Right renal cortex interstitium (tissue), 3 donors: ENCODE results near the gene CLCNKB. TPM values are rescaled to one million over a fixed set of nuclear protein-coding genes. Genes with fewer than 3 reads are reported as not detected.
"Not testable (repeated sequence)": the region's sequence is repeated elsewhere in the genome, so short reads cannot be mapped to it uniquely, and the experiment has no call there.

Source experiments
- DNase-seq, 3 donors: peaks; one replicate each; pipeline ENCODE4 v3.0.0-alpha.2; 2013; ENCODE audit warnings: low read depth in 3 of 3, low spot score in 2 of 3
- polyA plus RNA-seq, 3 donors: library from polyadenylated mRNA; unstranded; fragments of 120-200 nt; gene quantifications; one replicate each; pipeline ENCODE4 v1.2.1, GENCODE V29; 2013; ENCODE audit not compliant: insufficient read length in 3 of 3

The CLCNKB gene
- polyA plus RNA-seq, 3 donors = 41.4 to 69.9 (median 68.8) TPM

- no peak for DNase-seq
Observed at GRCh38 chr1:16014509-16015482, 28.8 kb upstream of the CLCNKB start.

GRCh38 chr1:16015491-16015890 lies 28.1 kb upstream of the CLCNKB start:
- DNase-seq = no peak

- no peak for DNase-seq
Observed at GRCh38 chr1:16015960-16016901, 27.4 kb upstream of the CLCNKB start.

- no peak for DNase-seq
Observed at GRCh38 chr1:16017076-16017460, 26.5 kb upstream of the CLCNKB start.

- DNase-seq = peak in 1 of 3 donors; percentile 32
Observed at GRCh38 chr1:16017461-16018303, 25.9 kb upstream of the CLCNKB start, which contains the start of gene HSPB7. HSPB7 (minus strand) TSS chr1:16018043; CDS start chr1:16017963, 80 bp downstream.

GRCh38 chr1:16018308-16018707 lies 25.3 kb upstream of the CLCNKB start:
- no peak for DNase-seq

GRCh38 chr1:16018749-16019643 lies 24.6 kb upstream of the CLCNKB start:
- DNase-seq = no peak

GRCh38 chr1:16019644-16020277 lies 23.8 kb upstream of the CLCNKB start:
- no peak for DNase-seq

- no peak for DNase-seq
Observed at GRCh38 chr1:16020325-16020724, 23.3 kb upstream of the CLCNKB start.

- not testable (repeated sequence) for DNase-seq
Observed at GRCh38 chr1:16020878-16021277, 22.7 kb upstream of the CLCNKB start.

- DNase-seq = no peak
Observed at GRCh38 chr1:16021681-16022080, 21.9 kb upstream of the CLCNKB start, which contains the start of gene CLCNKA. CLCNKA (plus strand) TSS chr1:16022036; CDS start chr1:16022620, 584 bp downstream.

- DNase-seq = no peak
Observed at GRCh38 chr1:16022393-16022792, 21.2 kb upstream of the CLCNKB start.

GRCh38 chr1:16023050-16023653 lies 20.4 kb upstream of the CLCNKB start:
- no peak for DNase-seq

GRCh38 chr1:16026302-16026701 lies 17.3 kb upstream of the CLCNKB start:
- not testable (repeated sequence) for DNase-seq

- DNase-seq = no peak
Observed at GRCh38 chr1:16026723-16027484, 16.7 kb upstream of the CLCNKB start.

- DNase-seq = no peak
Observed at GRCh38 chr1:16028237-16029002, 15.2 kb upstream of the CLCNKB start.

GRCh38 chr1:16029003-16029268 lies 14.6 kb upstream of the CLCNKB start:
- not testable (repeated sequence) for DNase-seq
